ENCODE data around the gene CHCHD6.

- no peak for TF ChIP-seq POLR2A (IDR thresholded peaks at IDR 0.05; ENCODE audit: low read length)
- no peak for TF ChIP-seq GATA1 (IDR thresholded peaks at IDR 0.05; ENCODE audit: low read depth, low read length)
Measured at GRCh38 chr3:126836220-126836860, 132.3 kb downstream of the CHCHD6 start.

Measured in erythroblast (primary cell).